DND-41 (cell line): Measurements from ENCODE around the gene MOB3B.

Experiments used
- EZH2 ChIP-seq: IDR thresholded peaks from 3 replicates; pipeline ENCODE4 v1.6.1; 2012; ENCODE audit warnings: borderline replicate concordance, low read depth, mild to moderate bottlenecking, moderate library complexity, low read length, inconsistent platforms; ENCODE audit not compliant: severe bottlenecking
- TF ChIP-seq, protein P1 (sequence below): IDR thresholded peaks from 2 replicates; pipeline ENCODE4 v1.5.1; 2012; ENCODE audit warnings: borderline replicate concordance, low read length, moderate library complexity, mild to moderate bottlenecking; ENCODE audit not compliant: poor library complexity, severe bottlenecking; ENCODE audit errors: extremely low read depth

GRCh38 chr9:27545471-27545870 is 15.9 kb upstream of the MOB3B start:
- TF ChIP-seq, protein P1, sequence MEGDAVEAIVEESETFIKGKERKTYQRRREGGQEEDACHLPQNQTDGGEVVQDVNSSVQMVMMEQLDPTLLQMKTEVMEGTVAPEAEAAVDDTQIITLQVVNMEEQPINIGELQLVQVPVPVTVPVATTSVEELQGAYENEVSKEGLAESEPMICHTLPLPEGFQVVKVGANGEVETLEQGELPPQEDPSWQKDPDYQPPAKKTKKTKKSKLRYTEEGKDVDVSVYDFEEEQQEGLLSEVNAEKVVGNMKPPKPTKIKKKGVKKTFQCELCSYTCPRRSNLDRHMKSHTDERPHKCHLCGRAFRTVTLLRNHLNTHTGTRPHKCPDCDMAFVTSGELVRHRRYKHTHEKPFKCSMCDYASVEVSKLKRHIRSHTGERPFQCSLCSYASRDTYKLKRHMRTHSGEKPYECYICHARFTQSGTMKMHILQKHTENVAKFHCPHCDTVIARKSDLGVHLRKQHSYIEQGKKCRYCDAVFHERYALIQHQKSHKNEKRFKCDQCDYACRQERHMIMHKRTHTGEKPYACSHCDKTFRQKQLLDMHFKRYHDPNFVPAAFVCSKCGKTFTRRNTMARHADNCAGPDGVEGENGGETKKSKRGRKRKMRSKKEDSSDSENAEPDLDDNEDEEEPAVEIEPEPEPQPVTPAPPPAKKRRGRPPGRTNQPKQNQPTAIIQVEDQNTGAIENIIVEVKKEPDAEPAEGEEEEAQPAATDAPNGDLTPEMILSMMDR, result no peak
- no peak for TF ChIP-seq EZH2
